Nephron (organoid): ENCODE measurements around the gene RNU5D-1.
A peak's percentile ranks its signal among the peaks of the same experiment; 100 is the strongest.

Experiments used
- H3K27ac Mint-ChIP-seq, 3 experiments: 2 replicates each; pipeline ENCODE4 v1.8.0; 2020; ENCODE audit warnings: mixed read lengths in 3 of 3, mild to moderate bottlenecking in 2 of 3, moderate library complexity in 1 of 3
- H3K27me3 Mint-ChIP-seq: 2 replicates; pipeline ENCODE4 v1.8.0; 2021; ENCODE audit warnings: low read depth, mild to moderate bottlenecking, moderate library complexity, mixed read lengths
- H3K36me3 Mint-ChIP-seq: 2 replicates; pipeline ENCODE4 v1.8.0; 2020; ENCODE audit warnings: low read depth, mixed read lengths
- H3K4me1 Mint-ChIP-seq: 2 replicates; pipeline ENCODE4 v1.8.0; 2020; ENCODE audit warnings: mixed read lengths
- H3K4me3 Mint-ChIP-seq, 3 experiments: 2 replicates each; pipeline ENCODE4 v1.8.0; 2020; ENCODE audit warnings: mild to moderate bottlenecking in 3 of 3, mixed read lengths in 3 of 3, moderate library complexity in 2 of 3
- H3K9me3 Mint-ChIP-seq: 2 replicates; pipeline ENCODE4 v1.8.0; 2020; ENCODE audit warnings: mixed read lengths
- CTCF ChIP-seq, 3 experiments: fragments of 200-600 bp; sonication (generic); IDR thresholded peaks; one replicate each; pipeline ENCODE4 v1.5.0; 2021; ENCODE audit warnings: antibody characterized with exemption in 3 of 3; ENCODE audit not compliant: unreplicated experiment in 3 of 3

Gene RNU5D-1

GRCh38 chr1:44730741-44731512 is at the start of gene RNU5D-1:
Gene RNU5D-1, minus strand, starts transcription at chr1:44731170.
- Mint-ChIP-seq H3K27me3 (no peaks in the 10 kb centered on the region), H3K27ac (peak within 1 kb of the TSS; percentile 100), H3K9me3 (no peaks in the 10 kb centered on the region), H3K36me3 (no peaks in the 10 kb centered on the region), H3K4me3 (peak within 1 kb of the TSS; percentile 27 to 60 (median 56)), H3K4me1 (peaks cover 13% of the 10 kb centered on the region)
- peak; percentile 83 to 88 (median 85) for TF ChIP-seq CTCF (IDR thresholded peaks at IDR 0.05; ENCODE audit: unreplicated experiment in 3 of 3)

GRCh38 chr1:44780583-44781121 is 49.7 kb upstream of the RNU5D-1 start:
- Mint-ChIP-seq H3K9me3 (no peaks in the 10 kb centered on the region), H3K4me1 (peaks cover 34% of the 10 kb centered on the region), H3K27ac (no peak overlapping the region), H3K27me3 (no peaks in the 10 kb centered on the region), H3K4me3 (peak overlapping the region in 2 of 3 experiments; percentile 14 to 51), H3K36me3 (peaks cover 50% of the 10 kb centered on the region)
- no peak for TF ChIP-seq CTCF (IDR thresholded peaks at IDR 0.05; ENCODE audit: unreplicated experiment in 3 of 3)

GRCh38 chr1:44778705-44779576 is 48.0 kb upstream of the RNU5D-1 start:
- Mint-ChIP-seq H3K27ac (peak overlapping the region; percentile 1 to 38 (median 8)), H3K9me3 (no peaks in the 10 kb centered on the region), H3K36me3 (peaks cover 49% of the 10 kb centered on the region), H3K4me3 (peak overlapping the region; percentile 73 to 93 (median 78)), H3K4me1 (peaks cover 32% of the 10 kb centered on the region), H3K27me3 (no peaks in the 10 kb centered on the region)
- TF ChIP-seq CTCF (IDR thresholded peaks at IDR 0.05; ENCODE audit: unreplicated experiment in 3 of 3) = no peak

GRCh38 chr1:44777969-44778635 is 47.1 kb upstream of the RNU5D-1 start:
- no peak for TF ChIP-seq CTCF (IDR thresholded peaks at IDR 0.05; ENCODE audit: unreplicated experiment in 3 of 3)
- Mint-ChIP-seq H3K27me3 (no peaks in the 10 kb centered on the region), H3K9me3 (no peaks in the 10 kb centered on the region)

GRCh38 chr1:44777547-44777946 is 46.6 kb upstream of the RNU5D-1 start:
- H3K9me3 Mint-ChIP-seq = no peaks in the 10 kb centered on the region

More at GRCh38 chr1:44777969-44778635, 47.1 kb upstream of the RNU5D-1 start:
- Mint-ChIP-seq H3K27ac (peak overlapping the region in 2 of 3 experiments; percentile 34 to 64), H3K36me3 (peaks cover 42% of the 10 kb centered on the region), H3K4me3 (peak overlapping the region; percentile 91 to 93 (median 93)), H3K4me1 (peaks cover 25% of the 10 kb centered on the region)

More at GRCh38 chr1:44777547-44777946, 46.6 kb upstream of the RNU5D-1 start:
- peak overlapping the region; percentile 25 to 77 (median 64) for H3K27ac Mint-ChIP-seq
- no peaks in the 10 kb centered on the region for H3K27me3 Mint-ChIP-seq
- H3K4me1 Mint-ChIP-seq = peaks cover 25% of the 10 kb centered on the region
- TF ChIP-seq CTCF (IDR thresholded peaks at IDR 0.05; ENCODE audit: unreplicated experiment in 3 of 3) = no peak
- H3K36me3 Mint-ChIP-seq = peaks cover 42% of the 10 kb centered on the region
- peak overlapping the region; percentile 91 to 93 (median 93) for H3K4me3 Mint-ChIP-seq
